Activated CD8-positive, alpha-beta memory T cell treated with anti-CD3 and anti-CD28 coated beads, Interleukin-2, amount 50 U/mL, for 24 hours (primary cell): ENCODE data around the gene ZCWPW1.

Source experiments
- DNase-seq: peaks from one replicate; pipeline ENCODE4 v3.0.0-alpha.2; 2020; ENCODE audit errors: extremely low read depth

Gene ZCWPW1

GRCh38 chr7:100432621-100433275 is 4.2 kb upstream of the ZCWPW1 start:
- DNase-seq = no peak

- no peak for DNase-seq
Measured at GRCh38 chr7:100432053-100432452, 3.5 kb upstream of the ZCWPW1 start.

GRCh38 chr7:100431286-100431735 is 2.8 kb upstream of the ZCWPW1 start:
- no peak for DNase-seq

GRCh38 chr7:100430493-100431285 is 2.2 kb upstream of the ZCWPW1 start:
- no peak for DNase-seq

- DNase-seq = peak; percentile 91
Measured at GRCh38 chr7:100429637-100430492, 1.4 kb upstream of the ZCWPW1 start, which contains the start of gene MEPCE. Gene MEPCE, plus strand, starts transcription at chr7:100429831. Its CDS starts 188 bp downstream, at chr7:100430019.

GRCh38 chr7:100428967-100429636 is 599 bp upstream of the ZCWPW1 start:
- peak; percentile 100 for DNase-seq

GRCh38 chr7:100427762-100428198 is 723 bp downstream of the ZCWPW1 start:
- no peak for DNase-seq

- no peak for DNase-seq
Measured at GRCh38 chr7:100426516-100426915, 2.0 kb downstream of the ZCWPW1 start.

- DNase-seq = no peak
Measured at GRCh38 chr7:100425347-100425746, 3.2 kb downstream of the ZCWPW1 start.

- no peak for DNase-seq
Measured at GRCh38 chr7:100423315-100423714, 5.2 kb downstream of the ZCWPW1 start.

GRCh38 chr7:100419660-100420226 is 8.8 kb downstream of the ZCWPW1 start:
- no peak for DNase-seq

- no peak for DNase-seq
Measured at GRCh38 chr7:100418930-100419659, 9.4 kb downstream of the ZCWPW1 start.

GRCh38 chr7:100415448-100415847 is 13.1 kb downstream of the ZCWPW1 start:
- DNase-seq = no peak

- no peak for DNase-seq
Measured at GRCh38 chr7:100413889-100414288, 14.6 kb downstream of the ZCWPW1 start.

GRCh38 chr7:100413346-100413745 is 15.2 kb downstream of the ZCWPW1 start:
- DNase-seq = no peak

GRCh38 chr7:100411101-100411500 is 17.4 kb downstream of the ZCWPW1 start:
- DNase-seq = no peak

- no peak for DNase-seq
Measured at GRCh38 chr7:100407285-100408180, 21.0 kb downstream of the ZCWPW1 start.

GRCh38 chr7:100406767-100407166 is 21.7 kb downstream of the ZCWPW1 start:
- DNase-seq = no peak

- no peak for DNase-seq
Measured at GRCh38 chr7:100402241-100402640, 26.3 kb downstream of the ZCWPW1 start.
